Esophagus muscularis mucosa (tissue), 4 donors: Measurements from ENCODE around the gene RSAD1.

Experiments
- CTCF ChIP-seq, 3 experiments: fragments of 200-600 bp in 2 of 3; fragments of 450-650 bp in 1 of 3; sonication (generic) in 2 of 3; IDR thresholded peaks; one replicate each; pipeline ENCODE4 v1.5.1; 2017 to 2019; ENCODE audit warnings: antibody characterized with exemption in 3 of 3, mild to moderate bottlenecking in 2 of 3, moderate library complexity in 1 of 3
- EP300 ChIP-seq: sonication (generic); formaldehyde crosslinking; IDR thresholded peaks from one replicate; pipeline ENCODE4 v1.6.1; 2017; ENCODE audit warnings: antibody characterized with exemption
- POLR2A ChIP-seq: fragments of 450-650 bp; IDR thresholded peaks from one replicate; pipeline ENCODE4 v1.6.1; 2017; ENCODE audit warnings: antibody characterized with exemption, moderate library complexity, mild to moderate bottlenecking, low read depth
- POLR2AphosphoS5 ChIP-seq, 2 donors: sonication (generic); formaldehyde crosslinking; IDR thresholded peaks; one replicate each; pipeline ENCODE4 v1.6.1; 2017; ENCODE audit warnings: antibody characterized with exemption in 2 of 2

DNA sequence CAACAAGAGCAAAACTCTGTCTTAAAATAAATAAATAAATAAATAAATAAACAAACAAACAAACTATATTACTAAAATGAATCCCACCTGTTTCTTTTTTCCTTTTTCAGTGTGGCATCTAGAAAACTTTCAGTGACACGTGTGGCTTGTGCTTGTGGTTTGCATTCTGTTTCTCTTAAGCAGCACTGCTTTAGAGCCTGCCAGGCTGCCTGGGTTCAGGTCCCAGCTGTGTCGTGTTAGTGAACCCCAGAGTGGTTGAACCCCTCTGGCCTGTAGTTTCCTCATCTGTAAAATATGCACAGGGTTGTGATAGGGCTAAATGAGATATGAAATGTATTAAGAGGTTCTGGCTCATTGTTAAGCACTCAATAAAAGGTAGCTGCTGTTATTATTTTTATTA lies 41.8 kb downstream of the RSAD1 start:
- no peak for TF ChIP-seq CTCF (IDR thresholded peaks at IDR 0.05)
- no peak for TF ChIP-seq POLR2A
- TF ChIP-seq EP300: no peak
- no peak for TF ChIP-seq POLR2AphosphoS5 (IDR thresholded peaks at IDR 0.05)
